HepG2 (cell line): Measurements from ENCODE around the gene PUS1. TPM values are rescaled to one million over a fixed set of nuclear protein-coding genes. Genes with fewer than 3 reads are reported as not detected.
A peak's percentile ranks its signal among the peaks of the same experiment; 100 is the strongest.

Source experiments
- ARID4A ChIP-seq: sonication (generic); formaldehyde crosslinking; IDR thresholded peaks from 2 replicates; pipeline ENCODE4 v1.5.0; 2020; ENCODE audit warnings: mild to moderate bottlenecking, missing genetic modification reagents, borderline replicate concordance
- HOXA5 ChIP-seq: sonication (generic); formaldehyde crosslinking; IDR thresholded peaks from 2 replicates; pipeline ENCODE4 v1.4.0; 2020; ENCODE audit warnings: missing genetic modification reagents
- NFATC3 ChIP-seq: sonication (generic); formaldehyde crosslinking; IDR thresholded peaks from 2 replicates; pipeline ENCODE4 v1.5.1; 2020; ENCODE audit warnings: mild to moderate bottlenecking, missing genetic modification reagents
- ZFX ChIP-seq: sonication (generic); formaldehyde crosslinking; IDR thresholded peaks from 2 replicates; pipeline ENCODE4 v1.4.0; 2020; ENCODE audit warnings: mild to moderate bottlenecking, low read depth, missing genetic modification reagents, moderate library complexity
- ZNF230 ChIP-seq: sonication (generic); formaldehyde crosslinking; IDR thresholded peaks from 2 replicates; pipeline ENCODE4 v1.4.0; 2020; ENCODE audit warnings: mild to moderate bottlenecking, missing genetic modification reagents
- ZNF407 ChIP-seq: sonication (generic); formaldehyde crosslinking; IDR thresholded peaks from one replicate; pipeline ENCODE4 v1.5.1; 2020; ENCODE audit warnings: mild to moderate bottlenecking, missing genetic modification reagents; ENCODE audit errors: not compliant biosample characterization
- ZNF501 ChIP-seq: sonication (generic); formaldehyde crosslinking; IDR thresholded peaks from 2 replicates; pipeline ENCODE4 v1.5.1; 2020; ENCODE audit warnings: mild to moderate bottlenecking, moderate library complexity, missing genetic modification reagents
- ZNF784 ChIP-seq: sonication (generic); formaldehyde crosslinking; IDR thresholded peaks from 2 replicates; pipeline ENCODE4 v1.5.1; 2020; ENCODE audit warnings: missing genetic modification reagents, mild to moderate bottlenecking, borderline replicate concordance
- polyA plus RNA-seq, 8 experiments: library from polyadenylated mRNA; depleted of rRNA in 3 of 8; stranded (reverse) in 7 of 8; unstranded in 1 of 8; fragments of >200 nt; fragmentation: Illumina TruSeq in 4 of 8; extraction: Trizol in 4 of 8; gene quantifications; 2 replicates each; pipeline versions ENCODE4 v1.2.1 to v1.2.3, GENCODE V29; 2011 to 2016; ENCODE audit warnings: low read depth in 4 of 8, missing spikeins in 1 of 8, mixed read lengths in 1 of 8; ENCODE audit not compliant: insufficient read depth in 1 of 8
- total RNA-seq, 5 experiments: library from RNA; depleted of rRNA; stranded (reverse); fragments of >200 nt; fragmentation: Illumina TruSeq; extraction: Trizol; gene quantifications; 2 replicates each; pipeline ENCODE4 v1.2.3, GENCODE V29; 2016; ENCODE audit warnings: low read depth in 1 of 5
- TF ChIP-seq, protein P1 (sequence below): sonication (generic); formaldehyde crosslinking; IDR thresholded peaks from 2 replicates; pipeline ENCODE4 v1.5.0; 2020; ENCODE audit warnings: missing genetic modification reagents, mild to moderate bottlenecking, borderline replicate concordance

PUS1 gene
- total and polyA plus RNA-seq, 2 of the 13 experiments (the other 11 are each of a cell fraction or from before 2014, with no cell fraction given): 19.2 to 24.7 TPM

DNA sequence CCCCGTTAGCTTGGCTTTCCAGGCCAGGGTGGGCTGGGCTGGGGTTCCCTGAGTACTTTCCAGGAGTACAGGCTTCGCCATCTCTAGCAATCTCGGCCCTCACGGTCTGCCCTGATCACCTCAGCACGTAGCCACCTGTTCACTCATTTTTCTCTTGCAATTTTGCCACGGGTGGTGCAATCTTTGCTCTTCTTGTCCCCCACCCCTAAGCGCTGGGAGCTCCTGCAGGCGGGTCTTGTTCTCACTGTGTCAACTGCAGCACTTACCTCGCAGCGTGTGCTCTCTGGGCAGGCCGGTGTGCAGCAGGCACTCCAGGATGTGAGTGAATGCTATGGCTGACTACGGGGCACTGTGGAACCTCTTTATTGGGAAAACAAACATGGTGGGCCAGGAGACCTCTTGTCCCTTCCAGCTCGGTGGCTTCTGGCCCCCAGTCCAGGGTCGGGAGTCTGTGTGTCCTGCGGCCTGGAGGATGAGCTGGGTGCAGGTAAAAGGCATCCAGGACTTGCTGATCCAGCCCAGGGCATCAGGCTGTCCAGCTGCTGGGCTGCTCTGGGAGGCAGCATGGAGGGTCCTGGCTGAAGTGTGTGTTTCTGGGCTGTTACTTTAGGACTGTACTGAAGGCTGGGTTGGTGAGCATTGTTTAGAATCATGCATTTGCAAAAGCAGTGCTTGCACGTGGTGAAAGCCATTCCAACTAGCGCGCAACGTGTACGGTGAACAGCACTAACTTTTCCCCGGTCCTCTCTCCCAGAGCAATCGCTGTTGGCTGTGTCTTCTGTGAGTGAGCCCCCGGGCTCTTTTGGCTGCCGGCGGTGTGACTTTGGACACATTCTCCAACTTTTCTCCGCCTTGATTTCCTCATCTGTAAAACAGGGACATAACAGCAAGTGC lies 36.1 kb upstream of the PUS1 start (continued):
- TF ChIP-seq ZNF407 (CRISPR knock-in tag) (peak; percentile 64), ZNF784 (CRISPR knock-in tag) (0 out of 2 replicates have a peak, but pooled peaks have one; percentile 41), ZNF230 (CRISPR knock-in tag) (0 out of 2 replicates have a peak, but pooled peaks have one; percentile 50), ZNF501 (CRISPR knock-in tag) (peak; percentile 46; the same call in 1 of the 2 replicates), ZFX (CRISPR knock-in tag) (0 out of 2 replicates have a peak, but pooled peaks have one; percentile 17), NFATC3 (CRISPR knock-in tag) (no peak), HOXA5 (CRISPR knock-in tag) (no peak), ARID4A (CRISPR knock-in tag) (0 out of 2 replicates have a peak, but pooled peaks have one; percentile 26)
- TF ChIP-seq, protein P1, sequence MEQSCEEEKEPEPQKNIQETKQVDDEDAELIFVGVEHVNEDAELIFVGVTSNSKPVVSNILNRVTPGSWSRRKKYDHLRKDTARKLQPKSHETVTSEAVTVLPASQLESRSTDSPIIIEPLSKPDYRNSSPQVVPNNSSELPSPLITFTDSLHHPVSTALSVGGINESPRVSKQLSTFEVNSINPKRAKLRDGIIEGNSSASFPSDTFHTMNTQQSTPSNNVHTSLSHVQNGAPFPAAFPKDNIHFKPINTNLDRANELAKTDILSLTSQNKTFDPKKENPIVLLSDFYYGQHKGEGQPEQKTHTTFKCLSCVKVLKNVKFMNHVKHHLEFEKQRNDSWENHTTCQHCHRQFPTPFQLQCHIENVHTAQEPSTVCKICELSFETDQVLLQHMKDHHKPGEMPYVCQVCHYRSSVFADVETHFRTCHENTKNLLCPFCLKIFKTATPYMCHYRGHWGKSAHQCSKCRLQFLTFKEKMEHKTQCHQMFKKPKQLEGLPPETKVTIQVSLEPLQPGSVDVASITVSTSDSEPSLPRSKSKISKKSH (CRISPR knock-in tag): no peak
